CD4-positive, alpha-beta T cell treated with Interferon gamma for 1 hour (primary cell): Measurements from ENCODE around the gene SLC25A47.
"Not testable (repeated sequence)": the region's sequence is repeated elsewhere in the genome, so short reads cannot be mapped to it uniquely, and the experiment has no call there.

Source experiments
- DNase-seq: peaks from one replicate; pipeline ENCODE4 v3.0.0-alpha.2; 2020

Gene SLC25A47

DNA sequence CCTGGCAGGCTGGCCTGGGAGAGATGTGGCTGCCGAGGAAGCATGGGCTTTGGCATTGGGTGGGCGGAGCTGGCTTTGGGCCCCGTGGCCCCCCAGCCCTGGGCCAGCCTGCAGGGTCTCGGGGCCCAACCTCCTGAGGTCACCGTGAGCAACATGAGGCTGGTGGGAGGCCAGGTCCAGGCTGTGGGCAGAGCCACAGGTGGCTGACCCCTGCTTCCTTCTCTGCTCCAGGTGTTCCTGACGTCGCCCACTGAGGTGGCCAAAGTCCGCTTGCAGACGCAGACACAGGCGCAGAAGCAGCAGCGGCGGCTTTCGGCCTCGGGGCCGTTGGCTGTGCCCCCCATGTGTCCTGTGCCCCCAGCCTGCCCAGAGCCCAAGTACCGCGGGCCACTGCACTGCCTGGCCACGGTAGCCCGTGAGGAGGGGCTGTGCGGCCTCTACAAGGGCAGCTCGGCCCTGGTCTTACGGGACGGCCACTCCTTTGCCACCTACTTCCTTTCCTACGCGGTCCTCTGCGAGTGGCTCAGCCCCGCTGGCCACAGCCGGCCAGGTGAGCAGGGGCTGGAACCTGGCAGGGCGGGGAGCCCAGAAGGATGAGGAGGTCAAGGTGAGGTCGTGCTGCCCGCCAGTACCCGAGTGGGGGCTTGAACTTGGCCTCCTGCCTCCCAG lies 5.5 kb downstream of the SLC25A47 start:
- no peak for DNase-seq

DNA sequence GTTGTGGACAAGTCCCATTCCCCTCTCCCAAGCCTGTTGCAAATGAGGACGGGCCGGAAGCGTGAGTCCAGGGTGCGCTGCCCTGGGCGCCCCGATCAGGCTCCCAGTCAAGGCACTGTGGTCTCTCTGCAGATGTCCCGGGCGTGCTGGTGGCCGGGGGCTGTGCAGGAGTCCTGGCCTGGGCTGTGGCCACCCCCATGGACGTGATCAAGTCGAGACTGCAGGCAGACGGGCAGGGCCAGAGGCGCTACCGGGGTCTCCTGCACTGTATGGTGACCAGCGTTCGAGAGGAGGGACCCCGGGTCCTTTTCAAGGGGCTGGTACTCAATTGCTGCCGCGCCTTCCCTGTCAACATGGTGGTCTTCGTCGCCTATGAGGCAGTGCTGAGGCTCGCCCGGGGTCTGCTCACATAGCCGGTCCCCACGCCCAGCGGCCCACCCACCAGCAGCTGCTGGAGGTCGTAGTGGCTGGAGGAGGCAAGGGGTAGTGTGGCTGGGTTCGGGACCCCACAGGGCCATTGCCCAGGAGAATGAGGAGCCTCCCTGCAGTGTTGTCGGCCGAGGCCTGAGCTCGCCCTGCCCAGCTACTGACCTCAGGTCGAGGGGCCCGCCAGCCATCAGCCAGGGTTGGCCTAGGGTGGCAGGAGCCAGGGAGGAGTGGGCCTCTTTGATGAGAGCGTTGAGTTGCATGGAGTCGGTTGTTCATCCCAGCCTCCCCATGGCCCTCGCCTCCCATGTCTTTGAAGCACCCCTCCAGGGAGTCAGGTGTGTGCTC lies 6.3 kb downstream of the SLC25A47 start:
- DNase-seq: no peak

DNA sequence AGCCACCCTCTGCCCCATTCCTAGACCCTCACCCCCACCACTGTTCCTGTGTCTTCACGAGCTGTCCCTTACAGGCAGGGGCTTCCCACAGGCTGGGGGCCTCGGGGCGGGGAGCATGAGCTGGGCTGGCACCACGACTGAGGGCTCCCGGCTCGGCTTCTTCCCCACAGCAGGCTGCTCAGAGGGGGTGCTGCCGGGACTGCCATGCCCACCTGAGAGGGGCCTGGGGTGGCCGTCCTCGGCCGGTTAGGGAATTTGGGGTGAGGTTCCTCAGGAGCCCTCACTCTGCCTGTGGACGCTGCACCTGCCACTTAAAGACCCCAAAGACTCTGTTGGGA lies 6.8 kb downstream of the SLC25A47 start:
- DNase-seq: no peak

GRCh38 chr14:100330388-100330931 lies 7.3 kb downstream of the SLC25A47 start:
- no peak for DNase-seq

- DNase-seq: no peak
Measured at GRCh38 chr14:100332071-100332639, 9.0 kb downstream of the SLC25A47 start.

DNA sequence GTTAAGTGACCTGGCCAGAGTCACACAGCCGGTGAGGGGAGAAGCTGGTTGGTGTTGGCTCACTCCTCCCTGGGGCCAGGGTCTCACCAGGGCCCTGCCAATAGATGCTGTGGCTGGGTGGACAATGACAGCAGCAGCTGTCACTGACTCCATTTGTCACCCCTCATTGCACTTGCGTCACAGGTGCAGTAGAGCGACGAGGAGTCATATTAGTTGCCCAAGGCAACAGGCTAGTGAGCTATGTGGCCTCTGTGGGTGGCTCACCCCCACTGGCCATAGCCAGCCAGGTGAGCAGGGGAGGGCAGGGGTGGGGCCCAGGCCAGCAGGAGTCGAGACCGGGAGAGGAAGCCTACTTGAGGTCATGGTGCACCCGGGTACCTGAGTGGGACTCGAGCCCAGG lies 9.7 kb downstream of the SLC25A47 start:
- no peak for DNase-seq

GRCh38 chr14:100333311-100333710 lies 10.2 kb downstream of the SLC25A47 start:
- no peak for DNase-seq

- DNase-seq: no peak
Measured at GRCh38 chr14:100333827-100334226, 10.7 kb downstream of the SLC25A47 start.

GRCh38 chr14:100334904-100335303 lies 11.8 kb downstream of the SLC25A47 start:
- DNase-seq: no peak

DNA sequence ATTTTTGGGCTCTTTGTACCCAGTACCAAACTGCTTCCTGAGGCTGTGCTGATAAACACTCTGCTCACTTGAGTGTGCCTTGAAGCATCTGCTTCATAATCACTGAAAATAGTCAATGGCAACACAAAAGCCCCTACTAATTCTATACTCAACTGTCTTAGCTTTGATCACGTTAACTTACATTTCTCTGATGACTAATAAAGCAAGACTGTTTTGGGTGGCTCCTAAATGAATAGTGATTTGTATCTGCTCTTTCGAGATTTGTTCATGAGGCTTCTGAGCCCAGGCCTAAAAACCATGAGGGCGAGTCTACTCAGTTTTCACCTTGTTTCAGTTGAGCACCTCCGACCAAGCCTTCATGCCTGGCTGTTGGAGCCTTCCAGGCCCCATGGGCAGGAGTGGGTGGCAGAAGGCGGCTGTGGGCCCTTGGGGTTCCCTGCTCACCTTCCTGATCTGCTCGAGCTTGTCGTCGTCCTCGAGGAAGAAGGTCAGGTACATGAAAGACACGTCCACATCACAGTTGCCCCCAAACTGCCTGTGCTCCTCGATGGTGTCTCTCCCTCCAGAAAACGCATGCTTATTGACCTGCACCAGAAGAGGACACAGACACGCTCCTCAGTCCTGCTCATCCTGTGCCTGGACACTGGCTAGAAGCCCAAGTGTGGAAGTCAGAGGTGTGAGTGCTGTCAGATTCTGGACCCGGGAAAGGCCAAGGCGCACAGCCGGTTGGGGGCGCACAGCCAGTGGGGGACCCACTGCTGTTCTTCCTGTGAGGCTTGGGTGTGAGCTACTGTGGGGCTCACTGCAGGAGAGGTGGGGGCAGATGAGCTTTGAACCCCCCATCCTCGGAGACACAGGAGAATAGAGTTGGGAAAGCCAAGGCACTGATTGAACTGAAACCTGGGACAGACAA lies 13.7 kb downstream of the SLC25A47 start:
- no peak for DNase-seq

- DNase-seq: no peak
Measured at GRCh38 chr14:100339766-100340422, 16.8 kb downstream of the SLC25A47 start.

DNA sequence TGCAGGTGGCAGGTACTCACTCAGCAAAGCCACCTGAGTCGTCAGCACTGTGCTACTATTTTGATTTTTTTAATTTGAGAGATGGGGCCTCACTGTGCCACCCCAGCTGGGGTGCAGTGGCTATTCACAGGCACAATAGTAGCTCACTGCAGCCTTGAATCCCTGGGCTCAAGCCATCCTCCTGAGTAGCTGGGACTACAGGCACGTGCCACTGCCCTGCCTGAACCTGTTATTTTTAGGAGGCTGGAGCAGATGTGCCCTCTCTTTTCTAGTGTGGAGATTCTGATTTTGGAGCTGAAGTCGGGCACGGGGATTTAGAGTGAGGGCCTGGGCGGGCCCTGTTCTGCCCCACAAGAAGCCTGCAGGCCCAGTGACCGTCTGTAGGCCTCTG lies 17.3 kb downstream of the SLC25A47 start:
- no peak for DNase-seq

DNA sequence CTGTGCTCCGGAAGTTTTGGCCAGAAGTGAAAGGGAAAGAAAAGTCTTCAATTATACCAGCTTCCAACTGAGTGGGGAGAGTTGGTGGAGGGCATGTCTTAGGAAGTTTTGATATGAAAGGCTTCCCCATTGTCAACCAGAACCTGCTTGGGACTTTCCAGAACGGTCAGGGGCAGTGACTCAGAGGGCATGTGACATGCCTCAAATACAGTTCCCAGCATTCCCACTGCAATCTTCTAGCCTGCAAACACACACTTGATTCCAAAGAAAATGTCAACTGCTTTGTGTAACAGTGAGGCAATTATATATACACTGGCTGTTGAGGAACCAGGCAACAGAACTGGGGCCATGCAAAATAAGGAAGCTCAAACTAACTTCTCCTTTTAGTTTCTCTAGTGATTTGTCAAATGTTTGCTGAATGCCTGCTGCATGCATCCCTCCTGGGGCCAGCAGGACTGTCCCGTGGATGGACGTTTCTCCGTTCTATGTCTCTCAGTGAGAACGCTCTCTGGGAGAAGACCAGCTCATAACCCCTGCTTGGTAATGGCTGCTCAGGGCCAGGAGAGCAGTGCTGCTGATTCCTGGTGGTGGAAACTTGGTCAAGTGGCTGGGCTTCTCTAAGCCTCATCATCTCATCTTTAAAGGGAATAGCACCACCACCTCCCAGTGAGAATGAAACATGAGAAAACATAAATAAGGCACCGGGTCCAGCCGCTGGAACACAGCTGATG lies 18.3 kb downstream of the SLC25A47 start:
- peak; percentile 70 for DNase-seq

- no peak for DNase-seq
Measured at GRCh38 chr14:100342195-100342594, 19.1 kb downstream of the SLC25A47 start.

GRCh38 chr14:100342826-100343225 lies 19.7 kb downstream of the SLC25A47 start:
- not testable (repeated sequence) for DNase-seq

DNA sequence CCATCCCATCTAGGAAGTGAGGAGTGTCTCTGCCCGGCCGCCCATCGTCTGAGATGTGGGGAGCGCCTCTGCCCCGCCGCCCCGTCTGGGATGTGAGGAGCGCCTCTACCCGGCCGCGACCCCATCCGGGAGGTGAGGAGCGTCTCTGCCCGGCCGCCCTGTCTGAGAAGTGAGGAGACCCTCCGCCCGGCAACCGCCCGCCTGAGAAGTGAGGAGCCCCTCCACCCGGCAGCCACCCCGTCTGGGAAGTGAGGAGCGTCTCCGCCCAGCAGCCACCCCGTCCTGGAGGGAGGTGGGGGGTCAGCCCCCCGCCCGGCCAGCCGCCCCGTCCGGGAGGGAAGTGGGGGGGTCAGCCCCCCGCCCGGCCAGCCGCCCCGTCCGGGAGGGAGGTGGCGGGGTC lies 21.5 kb downstream of the SLC25A47 start:
- not testable (repeated sequence) for DNase-seq

DNA sequence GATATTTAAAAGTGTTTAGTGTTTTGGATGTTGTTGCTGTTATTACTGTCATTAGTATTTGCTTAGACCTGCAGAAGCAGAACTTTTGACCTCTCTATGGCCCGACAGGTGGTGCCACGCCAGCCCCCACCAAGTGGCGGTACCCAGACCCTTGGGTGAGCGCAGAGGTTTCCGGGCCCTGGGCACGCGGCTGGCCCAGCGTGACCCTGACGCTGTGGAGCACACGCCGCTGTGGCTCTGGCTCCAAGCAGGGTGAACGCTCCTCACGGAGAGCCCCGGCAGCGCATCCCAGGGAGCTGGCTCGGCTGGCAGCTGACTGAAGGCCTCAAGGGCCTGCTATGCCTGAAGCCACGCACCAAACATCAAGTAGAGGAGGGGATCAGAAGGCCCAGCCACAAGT lies 22.6 kb downstream of the SLC25A47 start:
- no peak for DNase-seq

DNA sequence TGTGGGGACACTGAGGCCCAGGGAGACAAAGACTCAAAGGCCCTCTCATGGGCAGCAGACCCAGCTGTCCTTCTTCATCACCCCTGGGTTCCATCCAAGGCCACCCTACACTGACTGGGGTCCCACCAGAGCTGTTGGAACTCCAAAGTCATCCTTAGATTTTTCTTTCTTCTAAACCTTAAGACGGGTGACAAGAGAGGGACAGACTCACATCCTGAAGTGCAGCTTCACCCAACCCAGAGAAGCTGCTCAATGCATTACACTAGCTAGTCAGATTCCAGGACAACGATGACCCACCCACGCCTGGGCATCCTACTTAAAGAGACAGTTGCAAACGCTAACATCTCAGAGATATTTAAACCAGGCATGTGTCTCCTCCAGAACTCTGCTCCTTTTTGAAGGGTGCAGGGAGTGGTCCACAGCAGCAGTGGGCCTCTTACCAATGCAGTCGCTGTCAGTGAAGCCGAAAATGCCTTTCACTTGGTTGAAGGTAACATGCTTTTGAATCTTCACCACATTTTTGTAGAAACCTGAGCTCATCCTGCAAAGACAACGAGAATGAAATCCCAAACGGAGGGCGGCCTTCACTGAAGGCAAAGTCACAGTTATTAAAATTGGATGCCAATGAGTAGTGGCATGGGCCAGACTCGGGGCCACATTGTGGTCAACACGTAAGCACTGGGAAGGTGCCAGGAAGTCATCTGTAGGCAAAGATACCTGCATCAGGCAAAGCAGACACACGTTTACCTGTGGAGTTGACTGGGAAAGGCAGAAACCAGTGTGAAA lies 23.4 kb downstream of the SLC25A47 start:
- no peak for DNase-seq

DNA sequence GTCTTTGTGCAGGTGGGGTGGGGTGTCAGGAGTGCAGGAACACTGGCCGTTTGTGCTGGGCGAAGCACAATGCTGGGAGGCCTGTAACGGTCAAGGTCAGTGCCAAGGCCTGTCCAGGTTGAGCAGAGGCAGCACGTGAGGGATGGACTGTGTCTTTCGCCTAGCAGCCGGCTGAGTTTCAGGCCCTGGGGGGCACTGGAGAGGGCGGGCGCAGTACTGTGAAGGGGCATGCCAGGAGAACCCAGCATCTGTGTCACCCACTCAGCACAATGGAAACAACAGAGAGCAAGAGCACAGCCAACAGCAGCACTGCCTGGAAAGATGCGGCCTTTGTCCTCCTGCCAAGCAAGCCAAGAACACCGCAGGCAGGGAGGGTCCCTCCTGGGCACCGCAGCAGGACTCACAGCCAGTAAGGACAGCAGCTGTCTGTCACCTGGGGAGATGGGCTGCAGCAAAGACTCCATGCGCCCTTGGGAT lies 25.2 kb downstream of the SLC25A47 start:
- no peak for DNase-seq

DNA sequence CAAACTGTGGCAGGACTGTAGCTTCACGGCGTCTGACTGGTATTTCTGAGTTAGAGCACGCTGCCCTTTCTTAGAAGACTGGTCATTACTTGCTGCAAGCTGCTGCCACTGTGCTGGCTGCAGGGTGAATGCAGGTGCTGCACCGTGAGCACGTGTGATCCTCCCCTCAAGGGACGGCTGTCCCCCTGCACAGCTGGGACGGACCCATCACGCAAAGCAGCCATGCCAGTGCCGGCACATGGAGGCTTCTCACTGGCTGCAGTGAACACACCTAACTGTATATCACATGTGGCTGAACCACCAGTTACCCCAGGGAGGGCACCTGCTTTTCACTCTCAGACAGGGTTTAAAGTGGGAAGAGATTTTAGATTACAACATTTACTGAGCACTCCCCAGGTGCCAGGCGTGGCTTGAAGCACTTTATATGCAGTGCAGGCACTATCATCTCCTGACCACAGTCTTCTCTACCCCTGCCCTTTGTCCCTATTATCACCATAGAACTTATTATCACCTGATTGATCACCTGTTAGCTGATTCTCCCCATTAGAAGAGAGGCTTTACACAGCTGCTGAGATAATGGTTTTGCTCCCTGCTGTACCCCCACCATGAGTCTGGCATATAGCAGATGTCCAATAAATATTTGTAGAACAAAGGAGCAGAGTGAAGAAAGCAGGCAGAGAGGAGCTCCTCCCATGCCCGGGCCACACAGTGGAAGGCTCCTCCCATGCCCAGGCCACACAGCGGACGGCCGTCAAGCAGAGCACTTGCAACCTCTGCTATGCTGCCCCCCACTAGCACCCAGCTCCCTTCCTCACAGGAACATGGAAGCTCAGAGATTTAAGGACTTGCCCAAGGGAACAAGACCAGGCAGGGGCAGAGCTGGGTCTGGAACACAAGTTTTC lies 25.9 kb downstream of the SLC25A47 start:
- DNase-seq: no peak
